Measurements from ENCODE around the gene CYSLTR1. TPM values are rescaled to one million over a fixed set of nuclear protein-coding genes. Genes with fewer than 3 reads are reported as not detected.
"Not testable (repeated sequence)": the region's sequence is repeated elsewhere in the genome, so short reads cannot be mapped to it uniquely, and the experiment has no call there.

Gene CYSLTR1
- polyA plus RNA-seq, 12 donors = 5.8 to 14.8 (median 9.5) TPM; not detected in 1

- no peak for DNase-seq
Observed at GRCh38 chrX:78237127-78237526, 90.3 kb downstream of the CYSLTR1 start.

GRCh38 chrX:78226047-78226446 is 101.4 kb downstream of the CYSLTR1 start:
- DNase-seq = not testable (repeated sequence)

Other genes with a start within 250 kb of the CYSLTR1 start
- gene PGK1, start 223.4 kb downstream of the CYSLTR1 start, polyA plus RNA-seq (ENCODE audit: insufficient read length in 12 of 12) = 100 to 1,000 TPM; 109 to 329 (median 275) TPM
- gene TAF9B, start 188.0 kb downstream of the CYSLTR1 start, polyA plus RNA-seq (ENCODE audit: insufficient read length in 12 of 12) = 10 to 100 TPM in 11 of 12 donors, not detected in 1; 26.6 to 38.5 (median 35.3) TPM

Data from muscle of arm (tissue), 12 donors.